Measurements from ENCODE around the gene ANTXRL.

- TF ChIP-seq, protein P1, sequence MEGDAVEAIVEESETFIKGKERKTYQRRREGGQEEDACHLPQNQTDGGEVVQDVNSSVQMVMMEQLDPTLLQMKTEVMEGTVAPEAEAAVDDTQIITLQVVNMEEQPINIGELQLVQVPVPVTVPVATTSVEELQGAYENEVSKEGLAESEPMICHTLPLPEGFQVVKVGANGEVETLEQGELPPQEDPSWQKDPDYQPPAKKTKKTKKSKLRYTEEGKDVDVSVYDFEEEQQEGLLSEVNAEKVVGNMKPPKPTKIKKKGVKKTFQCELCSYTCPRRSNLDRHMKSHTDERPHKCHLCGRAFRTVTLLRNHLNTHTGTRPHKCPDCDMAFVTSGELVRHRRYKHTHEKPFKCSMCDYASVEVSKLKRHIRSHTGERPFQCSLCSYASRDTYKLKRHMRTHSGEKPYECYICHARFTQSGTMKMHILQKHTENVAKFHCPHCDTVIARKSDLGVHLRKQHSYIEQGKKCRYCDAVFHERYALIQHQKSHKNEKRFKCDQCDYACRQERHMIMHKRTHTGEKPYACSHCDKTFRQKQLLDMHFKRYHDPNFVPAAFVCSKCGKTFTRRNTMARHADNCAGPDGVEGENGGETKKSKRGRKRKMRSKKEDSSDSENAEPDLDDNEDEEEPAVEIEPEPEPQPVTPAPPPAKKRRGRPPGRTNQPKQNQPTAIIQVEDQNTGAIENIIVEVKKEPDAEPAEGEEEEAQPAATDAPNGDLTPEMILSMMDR (conservative IDR thresholded peaks at IDR 0.05), result no peak
- no peak for TF ChIP-seq EZH2 (IDR thresholded peaks at IDR 0.05; ENCODE audit: low read depth)
These were observed 17.3 kb downstream of the ANTXRL start for GRCh38 chr10:46304062-46304461.
